M059J (cell line): ENCODE measurements around the gene RPGRIP1L. TPM values are rescaled to one million over a fixed set of nuclear protein-coding genes. Genes with fewer than 3 reads are reported as not detected.

Source experiments
- DNase-seq: peaks from one replicate; pipeline ENCODE4 v3.0.0-alpha.2; 2012; ENCODE audit warnings: low read depth
- total RNA-seq: library from RNA; depleted of rRNA; stranded (reverse); fragments of >200 nt; shearing (Covaris generic); gene quantifications from 2 replicates; pipeline ENCODE4 v1.2.3, GENCODE V29; 2014; rRNA removed

RPGRIP1L gene
- 7.1 and 12.5 TPM in 2 replicates for total RNA-seq

DNA sequence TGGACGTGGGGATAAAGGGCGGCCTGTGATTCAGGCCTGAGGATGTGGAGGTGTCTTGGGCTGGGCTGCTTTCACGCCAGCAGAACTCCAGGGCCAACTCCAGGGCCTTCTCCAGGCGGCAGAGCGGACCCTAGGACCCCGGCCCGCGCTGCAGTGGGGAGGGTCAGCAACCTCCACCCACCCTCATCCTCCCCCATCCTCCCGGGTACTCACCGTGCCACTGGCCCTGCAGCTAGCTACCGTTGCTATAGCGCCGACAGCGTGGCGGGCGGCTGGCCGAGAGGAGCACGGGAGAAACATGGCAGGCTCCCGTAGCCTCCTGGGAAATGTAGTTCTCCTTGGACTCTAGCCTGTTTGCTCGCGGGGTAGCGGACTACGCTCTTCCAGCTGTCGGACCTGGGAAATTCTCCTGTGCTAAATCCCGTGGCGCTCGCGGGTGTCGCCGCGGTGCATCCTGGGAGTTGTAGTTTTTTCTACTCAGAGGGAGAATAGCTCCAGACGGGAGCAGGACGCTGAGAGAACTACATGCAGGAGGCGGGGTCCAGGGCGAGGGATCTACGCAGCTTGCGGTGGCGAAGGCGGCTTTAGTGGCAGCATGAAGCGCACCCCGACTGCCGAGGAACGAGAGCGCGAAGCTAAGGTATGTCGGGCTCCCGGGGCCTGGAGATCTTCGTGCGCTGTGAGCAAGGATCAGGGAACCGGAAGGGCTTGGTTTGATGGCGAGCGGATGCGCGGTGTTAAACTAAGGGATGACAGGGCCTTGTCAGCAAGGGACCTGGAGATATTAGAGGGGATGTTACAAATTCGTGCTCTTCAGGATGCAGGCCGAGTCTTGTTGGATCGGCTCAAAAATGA, at the start of gene RPGRIP1L, which contains the start of gene FTO:
Gene RPGRIP1L, minus strand, starts transcription at position 270 of the 855 bp plus-strand sequence. CDS start 3,136 bp downstream, outside the sequence.
Gene FTO, plus strand, starts transcription at position 567 of the 855 bp plus-strand sequence.
- DNase-seq: peak; percentile 99

DNA sequence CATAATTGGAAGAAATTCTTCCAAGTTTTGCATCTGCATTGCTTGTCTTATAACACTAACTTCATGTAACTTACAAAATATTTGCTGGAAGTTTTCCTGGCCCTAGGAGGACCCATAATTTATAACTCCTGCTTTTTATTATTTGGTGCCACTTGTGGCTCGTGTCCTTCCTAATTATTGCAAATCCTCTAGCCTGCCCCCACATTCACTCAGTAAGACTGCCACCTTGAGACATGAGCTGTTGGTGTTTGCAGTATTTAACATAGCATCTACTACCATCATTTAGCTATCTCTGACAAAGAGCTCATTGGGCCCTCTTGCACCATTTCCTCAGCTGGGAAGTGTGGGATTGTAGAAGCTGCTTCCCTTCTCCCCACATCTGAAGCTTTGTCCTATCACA, 49.8 kb upstream of the RPGRIP1L start:
- no peak for DNase-seq

DNA sequence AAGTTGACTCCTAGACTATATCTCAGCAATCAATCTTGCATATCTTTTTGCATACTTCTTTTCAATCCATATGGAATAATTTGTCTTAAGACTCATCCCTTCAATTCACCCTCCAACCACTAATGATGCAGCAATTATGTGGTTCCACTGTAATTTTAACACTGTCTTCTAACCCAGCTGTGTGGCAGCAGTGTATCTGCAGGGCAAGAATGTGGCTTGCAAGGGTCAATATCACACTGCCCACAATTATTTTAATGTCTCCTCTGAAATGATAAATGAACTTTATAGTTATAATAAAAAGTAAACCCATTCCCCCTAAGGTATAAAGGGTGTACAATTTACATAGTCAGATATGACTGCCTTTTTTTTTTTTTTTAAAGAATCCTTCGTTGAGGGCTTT, 48.9 kb upstream of the RPGRIP1L start:
- DNase-seq: peak; percentile 65

DNA sequence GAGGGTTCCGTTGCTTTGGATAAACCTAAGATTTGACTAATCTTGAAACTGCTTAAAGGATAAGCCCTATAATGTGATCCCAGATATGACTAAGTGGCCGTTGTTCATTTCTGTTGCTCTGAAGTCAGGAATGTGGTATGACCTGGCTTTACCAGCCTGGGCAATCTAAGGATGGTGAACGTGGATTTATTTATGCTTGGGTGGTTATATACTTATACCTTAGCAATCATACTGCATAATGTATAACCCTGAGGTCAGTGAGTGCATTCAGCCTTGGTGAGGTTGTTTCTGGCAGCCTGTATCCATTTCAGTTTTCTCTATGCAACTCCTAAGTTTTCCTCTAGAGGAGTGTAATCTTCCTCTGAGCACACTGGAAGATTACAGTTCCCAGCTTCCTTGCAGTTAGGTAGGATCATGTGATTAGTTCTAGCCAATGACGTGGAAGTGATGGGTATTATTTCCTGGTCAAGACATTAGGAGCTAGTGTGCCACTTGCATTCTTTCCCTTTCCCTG, 42.2 kb upstream of the RPGRIP1L start:
- DNase-seq: peak; percentile 86

DNA sequence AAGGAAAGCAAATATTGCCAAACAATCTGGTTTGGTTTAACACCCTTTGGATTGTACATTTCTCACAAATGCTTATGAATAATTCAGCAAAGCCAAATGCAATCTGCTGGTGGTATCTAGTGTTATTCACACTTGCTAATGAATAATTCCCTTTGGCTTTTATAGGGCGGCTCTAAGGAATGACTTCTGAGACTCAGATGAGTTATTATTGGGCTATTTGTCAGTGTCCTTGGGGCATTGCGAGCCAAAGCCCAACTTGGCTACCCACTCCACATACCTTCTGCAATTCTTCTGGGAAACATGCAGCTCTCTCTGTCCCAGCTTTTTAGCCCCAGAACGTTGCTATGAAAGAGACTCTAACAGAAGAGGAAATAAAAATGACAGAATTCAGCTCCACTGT, 41.4 kb upstream of the RPGRIP1L start:
- peak; percentile 92 for DNase-seq

DNA sequence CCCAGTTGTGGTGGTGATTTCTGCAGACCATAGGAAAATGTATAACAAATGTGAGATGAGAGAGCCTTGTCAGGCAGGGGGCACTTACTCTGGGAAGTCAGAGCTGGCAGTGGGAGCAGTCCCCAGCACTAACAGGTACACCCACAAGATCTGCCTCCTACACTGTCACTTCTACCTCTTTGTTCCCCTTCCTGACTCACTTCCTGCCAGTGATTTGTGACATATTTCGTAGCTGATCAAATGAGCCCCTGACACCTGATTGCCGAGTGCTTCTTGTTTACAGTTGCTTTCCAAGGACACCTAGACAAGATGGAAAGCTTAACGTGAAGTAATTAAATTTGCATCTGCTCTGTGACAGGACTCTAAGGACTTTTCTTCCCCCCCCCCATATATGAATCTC, 40.8 kb upstream of the RPGRIP1L start:
- DNase-seq: peak; percentile 67

DNA sequence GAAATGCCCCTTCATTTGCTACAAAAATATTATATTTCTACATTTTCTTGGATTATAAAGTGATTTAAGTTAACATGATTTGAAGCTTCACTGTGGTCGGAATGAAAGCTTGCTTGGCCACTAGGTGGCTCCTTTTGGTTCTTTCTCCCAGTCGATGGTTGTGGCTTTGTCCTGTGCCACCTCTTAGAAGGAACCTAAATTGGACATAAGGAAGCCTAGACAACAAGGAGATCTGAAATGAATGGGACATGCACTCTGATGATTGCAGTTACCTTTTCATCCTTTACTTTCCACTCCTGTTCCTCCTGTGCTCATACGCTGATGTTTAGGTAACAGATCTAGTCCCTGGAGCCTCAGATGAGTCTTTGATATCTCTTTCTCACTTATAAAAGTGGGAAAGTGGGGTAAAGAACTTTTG, 39.5 kb upstream of the RPGRIP1L start:
- DNase-seq: peak; percentile 53

DNA sequence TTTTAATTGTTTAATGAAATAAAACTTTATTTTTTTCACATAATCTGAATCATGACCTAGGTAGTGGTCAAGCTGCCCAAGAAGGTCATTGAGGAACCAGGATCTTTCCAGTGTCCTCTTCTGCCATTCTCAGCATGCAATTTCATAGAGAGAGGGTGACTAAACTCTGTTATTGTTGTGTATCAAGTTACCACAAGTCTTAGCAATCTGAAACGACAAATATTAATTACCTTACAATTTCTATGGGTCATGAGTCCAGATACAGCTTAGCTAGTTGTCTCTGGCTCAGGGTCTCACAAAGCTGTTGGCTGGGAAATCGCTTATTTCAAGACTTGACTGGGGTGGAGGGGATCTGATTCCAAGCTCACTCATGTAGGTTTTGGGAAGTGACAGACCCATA, 37.9 kb upstream of the RPGRIP1L start:
- DNase-seq: no peak

DNA sequence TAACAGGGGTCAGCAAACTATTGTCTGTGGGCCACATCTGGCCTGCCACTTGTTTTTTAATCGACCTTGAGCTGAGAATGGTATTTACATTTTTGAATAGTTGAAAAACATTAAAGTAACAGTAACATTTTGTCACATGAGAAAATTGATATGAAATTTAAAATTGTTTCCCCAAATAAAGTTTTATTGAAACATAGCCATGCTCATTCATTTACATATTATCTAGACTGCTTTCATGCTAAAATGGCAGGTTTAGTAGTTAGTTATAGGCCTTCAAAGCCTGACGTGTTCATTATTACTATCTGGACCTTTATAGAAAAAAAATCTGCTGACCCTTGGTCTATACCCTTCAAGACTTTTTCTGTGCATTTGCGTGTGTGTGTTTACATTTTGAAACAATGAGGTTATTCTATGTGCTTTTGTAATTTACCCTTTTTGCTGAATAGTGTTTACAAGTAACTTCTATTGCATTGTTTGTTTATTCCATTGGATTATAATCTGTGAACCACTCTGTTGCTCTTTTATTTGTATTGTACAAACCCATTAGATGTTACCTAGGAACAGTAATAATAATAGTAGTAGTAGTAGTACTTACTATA, 37.4 kb upstream of the RPGRIP1L start:
- no peak for DNase-seq

DNA sequence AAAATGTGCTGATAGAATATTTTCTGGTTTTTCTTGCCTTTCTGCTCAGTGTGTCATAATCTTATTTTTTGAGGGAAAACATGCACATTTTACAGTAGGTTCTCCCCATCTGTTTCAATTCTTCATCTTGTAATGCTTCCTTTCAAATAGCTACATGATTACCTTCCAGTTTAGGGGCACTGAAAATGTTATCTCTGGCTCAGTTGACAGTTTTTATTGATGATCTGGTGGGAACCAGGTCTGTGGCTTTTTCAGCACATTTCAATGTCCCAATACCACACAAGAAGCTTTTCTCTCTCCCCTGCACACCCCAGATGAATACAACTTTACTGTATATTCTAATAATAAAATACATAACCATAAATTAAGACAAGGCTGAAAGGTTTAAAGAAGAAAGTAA, 36.8 kb upstream of the RPGRIP1L start:
- DNase-seq: no peak

DNA sequence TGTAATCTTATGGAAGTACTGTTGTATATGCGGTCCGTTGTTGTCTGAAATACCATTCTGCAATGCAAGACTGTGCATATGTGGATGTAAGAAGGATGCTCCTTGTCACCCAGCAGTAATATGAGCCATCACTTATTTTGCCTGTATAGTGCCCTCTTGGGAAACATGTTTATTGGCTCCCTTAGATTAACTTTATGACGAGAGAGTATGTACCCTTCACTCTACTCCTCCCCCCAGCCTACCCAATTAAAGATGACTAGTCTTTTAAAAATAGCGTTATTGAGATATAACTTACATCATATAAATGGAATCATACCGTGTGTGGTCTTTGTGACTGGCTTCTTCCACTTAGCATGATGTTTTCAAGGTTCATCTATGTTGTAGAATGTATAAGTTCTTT, 33.9 kb upstream of the RPGRIP1L start:
- DNase-seq: no peak

DNA sequence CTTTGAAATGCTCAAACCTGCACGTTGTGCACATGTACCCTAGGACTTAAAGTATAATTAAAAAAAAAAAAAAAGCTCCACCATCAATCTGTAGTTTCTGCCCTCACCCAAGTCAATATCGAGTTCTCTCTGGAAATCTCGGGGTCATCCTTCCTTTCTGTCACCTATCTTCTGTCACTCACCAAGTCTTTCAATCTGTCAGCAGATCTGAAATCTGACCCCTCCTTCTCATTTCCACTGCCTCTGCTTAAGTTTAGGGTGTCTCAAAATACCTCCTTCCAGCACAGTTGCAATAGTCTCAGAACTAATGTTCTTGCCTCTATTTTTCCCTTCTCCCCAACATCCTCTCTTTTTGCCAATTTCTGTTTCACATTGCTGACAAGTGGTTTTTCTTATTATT, 32.6 kb upstream of the RPGRIP1L start:
- DNase-seq: no peak

DNA sequence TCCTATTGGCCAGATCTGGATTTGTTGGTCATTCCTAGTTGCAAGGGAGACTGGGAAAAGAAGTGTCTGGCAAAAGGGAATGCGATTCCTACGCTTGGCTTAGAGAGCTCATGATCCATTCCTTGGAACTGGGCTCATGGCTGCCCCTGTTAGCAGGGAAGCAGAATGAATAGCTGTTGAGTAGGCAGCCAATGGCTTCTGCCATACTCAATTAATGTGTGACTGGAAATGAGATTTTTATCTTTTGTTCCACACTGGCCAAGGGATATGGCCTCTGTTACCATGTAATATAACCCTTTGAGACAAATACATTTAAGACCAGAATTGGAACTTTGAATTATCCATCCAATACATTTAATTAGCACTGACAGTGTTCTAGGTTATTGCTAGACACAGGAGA, 31.2 kb upstream of the RPGRIP1L start:
- no peak for DNase-seq

DNA sequence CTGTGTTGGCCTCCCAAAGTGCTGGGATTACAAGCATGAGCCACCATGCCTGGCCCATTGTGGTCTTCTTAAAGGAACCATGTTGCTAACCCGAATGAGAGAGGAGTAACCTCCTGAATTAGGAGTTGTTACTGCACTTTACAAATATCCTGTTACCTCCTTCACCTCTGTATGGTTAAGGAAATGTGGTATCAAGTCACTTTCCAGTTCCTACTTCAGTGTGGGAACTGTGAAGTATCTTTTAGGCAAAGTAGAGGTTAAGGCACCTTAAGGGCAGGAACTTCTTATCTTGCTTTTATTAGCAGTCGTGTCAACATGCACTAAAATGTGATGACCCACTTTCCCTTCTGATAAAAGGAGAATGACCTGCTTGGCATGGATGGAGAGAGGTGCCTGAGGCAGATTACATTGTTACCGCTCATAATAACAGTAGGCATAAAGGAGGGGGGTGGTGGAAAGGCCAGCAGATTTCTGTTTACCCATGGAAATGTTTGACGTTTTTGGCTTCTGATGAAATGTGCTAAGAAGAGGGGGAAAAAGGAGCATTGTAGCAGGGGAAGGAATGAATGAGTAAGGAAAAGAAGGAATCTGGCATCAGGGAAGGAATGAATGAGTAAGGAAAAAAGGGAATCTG, 28.8 kb upstream of the RPGRIP1L start:
- peak; percentile 77 for DNase-seq

DNA sequence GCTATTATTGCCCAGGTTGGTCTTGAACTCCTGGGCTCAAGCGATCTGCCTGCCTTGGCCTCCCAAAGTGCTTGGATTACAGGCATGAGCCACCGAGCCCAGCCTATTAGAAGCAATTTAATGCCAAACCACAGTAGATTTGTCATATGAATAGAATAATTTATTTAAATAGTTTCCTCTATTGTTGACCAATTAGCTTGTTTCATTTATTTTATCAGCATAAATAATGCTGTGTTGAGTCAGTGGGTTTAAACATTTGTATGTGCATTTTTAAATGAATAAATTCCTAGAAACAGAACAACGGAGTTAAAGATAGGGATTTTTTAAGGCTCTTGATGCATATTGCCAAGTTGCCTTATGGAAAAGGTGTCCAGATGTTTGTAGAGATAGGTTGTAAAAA, 27.0 kb upstream of the RPGRIP1L start:
- peak; percentile 28 for DNase-seq

DNA sequence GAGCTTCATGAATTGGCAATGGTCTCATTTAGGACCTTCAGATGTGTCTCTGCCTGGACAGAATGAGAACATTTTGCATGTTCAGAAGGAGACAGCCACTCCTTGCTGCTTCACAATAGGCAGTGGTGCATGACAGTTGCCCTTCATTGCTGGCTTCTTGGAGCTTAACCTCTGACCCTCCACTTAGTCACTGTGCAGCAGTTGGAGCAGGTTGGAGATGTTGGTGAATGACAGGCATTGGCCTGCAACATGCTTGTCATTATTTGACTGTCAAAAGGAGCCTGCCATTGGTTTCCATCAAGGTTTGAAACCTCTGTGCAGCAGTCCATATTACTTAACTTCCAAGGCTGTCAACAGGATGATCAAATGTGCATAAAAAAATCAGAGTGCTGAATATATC, 23.0 kb upstream of the RPGRIP1L start:
- peak; percentile 72 for DNase-seq

DNA sequence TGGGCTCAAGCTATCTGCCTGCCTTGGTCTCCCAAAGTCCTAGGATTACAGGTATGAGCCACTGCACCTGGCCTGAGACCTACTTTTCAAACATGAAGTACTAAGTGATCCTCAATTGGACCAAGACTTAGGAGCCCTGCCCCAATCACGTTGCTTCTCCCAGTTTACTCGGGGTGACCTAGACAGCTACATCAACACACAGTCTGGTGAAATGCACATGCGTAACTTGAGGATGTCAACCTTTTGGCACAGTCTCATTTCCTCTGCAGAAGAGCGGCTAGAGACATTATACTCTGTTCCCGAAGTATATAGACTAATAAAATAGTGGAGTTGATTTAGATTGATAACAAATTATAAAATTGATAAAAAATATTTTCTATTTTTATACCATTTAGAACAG, 17.4 kb upstream of the RPGRIP1L start:
- no peak for DNase-seq

DNA sequence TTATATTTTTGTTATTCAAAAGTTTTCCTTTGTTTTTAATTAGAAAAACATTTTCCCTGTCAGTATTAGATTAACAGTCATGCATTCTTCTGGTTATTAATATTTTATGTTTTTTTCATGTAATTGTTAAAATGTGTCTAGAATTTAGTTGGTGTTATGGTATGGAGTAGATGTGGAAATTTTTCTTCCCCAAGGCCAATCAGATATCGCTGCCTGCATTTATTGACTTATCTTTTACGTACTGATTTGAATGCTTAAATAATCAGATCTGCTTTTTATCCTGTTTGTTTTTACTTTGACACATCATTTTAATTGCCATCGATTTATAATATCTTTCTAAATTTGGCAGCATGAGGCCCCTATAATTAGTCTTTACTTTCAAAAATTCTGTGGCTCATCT, 13.9 kb upstream of the RPGRIP1L start:
- DNase-seq: no peak

DNA sequence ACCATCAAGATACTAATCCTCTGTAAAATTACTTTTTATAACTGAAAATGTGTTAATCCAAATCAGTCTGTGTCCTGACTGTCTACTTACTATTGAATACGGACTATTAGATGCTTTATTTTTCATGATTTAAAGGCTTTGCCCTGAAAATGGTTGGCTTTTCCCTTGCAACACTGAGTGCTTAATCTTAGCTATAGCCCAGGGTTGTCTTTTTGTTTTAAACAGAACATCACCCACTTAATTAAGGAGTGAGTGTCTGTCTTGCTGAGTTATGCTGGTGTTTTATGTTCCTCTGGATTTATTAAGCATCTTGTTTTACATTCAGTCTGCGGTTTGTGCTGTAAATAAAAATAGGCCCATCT, 11.3 kb upstream of the RPGRIP1L start:
- DNase-seq: no peak

DNA sequence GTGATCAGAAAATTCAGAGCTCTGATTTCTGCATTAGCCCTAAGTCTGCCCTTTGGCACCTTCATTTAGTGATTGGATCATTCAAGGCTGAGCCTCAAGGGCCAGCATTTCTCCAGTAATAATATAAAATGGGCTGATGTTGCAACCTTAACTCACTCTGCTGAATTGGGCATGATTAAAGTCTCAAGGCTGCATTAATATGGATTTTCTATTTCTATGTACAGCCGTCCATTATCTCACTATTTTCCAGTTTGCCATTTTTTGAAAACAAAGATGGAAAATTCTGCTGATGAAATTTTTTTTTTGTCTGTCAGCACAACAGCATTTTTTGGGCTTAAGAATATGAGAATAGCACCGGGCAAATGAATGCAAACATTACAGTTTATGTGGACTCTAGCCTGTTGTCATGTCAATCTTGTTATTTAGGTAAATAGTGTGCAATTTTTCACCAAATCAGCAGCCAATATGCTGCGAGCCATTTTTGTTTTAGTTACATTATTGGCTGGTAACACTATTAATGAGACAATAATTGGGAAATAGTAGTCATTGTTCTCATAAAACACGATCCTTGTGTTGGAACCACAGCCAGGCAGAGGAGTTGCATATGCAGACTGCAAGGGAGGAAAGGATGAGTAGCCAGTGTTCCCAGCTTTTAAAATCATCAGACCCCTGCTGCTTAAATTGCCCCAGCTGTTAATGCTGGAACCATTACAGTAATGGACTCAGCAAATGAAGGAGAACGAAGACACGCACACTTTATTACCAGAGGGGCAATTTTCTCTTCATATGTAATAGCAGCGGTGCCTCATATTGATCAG, 10.8 kb upstream of the RPGRIP1L start:
- no peak for DNase-seq

DNA sequence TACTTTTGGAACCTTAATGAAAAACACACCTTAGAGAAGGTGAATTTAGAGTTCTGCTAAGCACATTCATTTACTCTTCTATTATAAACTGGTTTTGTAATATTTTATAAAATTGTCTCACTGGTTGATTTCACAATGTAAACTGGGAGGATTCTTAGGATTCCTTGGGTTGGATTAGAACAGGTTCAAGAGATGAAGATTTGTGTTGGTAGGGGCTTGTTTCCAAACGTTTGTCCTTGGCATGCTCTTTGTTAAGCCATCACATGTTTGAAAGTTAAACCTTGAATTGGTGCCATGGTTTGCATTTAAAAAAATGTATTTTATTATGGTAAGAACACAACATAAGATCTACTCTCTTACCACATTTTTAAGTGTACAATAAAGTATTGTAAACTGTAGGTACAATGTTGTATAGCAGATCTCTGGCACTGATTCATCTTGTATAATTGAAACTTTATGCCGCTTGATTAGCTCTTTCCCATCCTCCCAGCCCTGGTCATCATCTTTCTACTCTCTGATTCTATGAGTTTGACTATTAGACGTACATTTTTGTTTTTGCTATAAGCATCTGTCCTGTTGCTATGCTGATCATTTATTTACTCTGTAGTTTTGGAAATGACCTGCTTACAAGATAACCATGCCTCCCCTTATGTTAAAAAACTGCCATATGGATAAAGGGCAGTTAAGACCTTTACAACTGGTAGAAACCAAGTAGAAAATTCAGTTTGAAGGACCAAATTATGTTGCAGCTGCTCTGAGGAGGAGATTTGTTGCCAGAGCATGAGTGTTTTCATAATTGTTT, 9.9 kb upstream of the RPGRIP1L start:
- no peak for DNase-seq
